Measurements from ENCODE around the gene GAS2L1. TPM values are rescaled to one million over a fixed set of nuclear protein-coding genes. Genes with fewer than 3 reads are reported as not detected.

GAS2L1 gene
- total and polyA plus RNA-seq, 2 donors (not counting 3 experiments of a cell fraction or from before 2014, with no cell fraction given): 30.5 to 44.0 TPM

DNA sequence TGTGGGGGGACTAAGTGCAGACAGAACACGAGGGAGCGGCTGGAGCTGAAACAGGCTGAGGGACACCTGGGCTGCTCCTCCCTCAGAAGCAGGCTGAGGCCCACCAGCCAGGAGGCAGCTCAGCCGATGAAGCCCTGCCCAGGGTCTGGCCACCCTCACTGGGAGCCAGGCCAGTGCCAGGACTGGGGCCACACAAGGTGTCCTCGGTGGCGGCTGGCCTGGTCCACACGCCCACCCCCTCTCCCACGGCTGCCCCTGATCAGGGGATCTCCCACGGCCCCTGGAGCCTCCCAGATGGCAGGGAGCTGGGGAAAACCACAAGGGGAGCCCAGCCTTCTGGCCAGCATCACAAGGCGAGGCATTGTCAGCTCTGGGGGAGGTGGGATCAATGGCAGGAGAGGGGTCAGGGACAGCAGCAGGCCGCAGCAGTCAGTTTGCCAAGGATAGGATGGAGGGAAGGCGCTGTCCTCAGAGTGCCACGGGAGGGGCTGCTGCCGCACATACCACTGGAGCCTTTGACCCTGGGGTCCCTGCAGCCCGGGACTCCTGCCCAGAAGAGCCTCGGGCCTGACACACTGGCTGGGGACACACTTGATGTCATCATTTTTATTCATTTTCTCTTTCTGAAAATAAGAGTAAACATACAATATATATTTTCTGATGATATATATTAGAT is 20.8 kb downstream of the GAS2L1 start:
- Histone ChIP-seq H3K9me3 (replicated peaks; ENCODE audit: control insufficient read depth, insufficient read depth, low read length) (no peaks in the 10 kb centered on the region), H3K4me1 (ENCODE audit: control insufficient read depth, extremely low read depth, insufficient read depth, low read length) (peaks cover 10% of the 10 kb centered on the region), H3K27me3 (ENCODE audit: control insufficient read depth in 2 of 2, insufficient read depth in 2 of 2, low read length in 2 of 2) (no peaks in the 10 kb centered on the region), H4K20me1 (replicated peaks; ENCODE audit: control insufficient read depth, extremely low read depth, insufficient read depth, low read length) (no peaks in the 10 kb centered on the region), H3K79me2 (ENCODE audit: control insufficient read depth, insufficient read depth, low read length) (no peaks in the 10 kb centered on the region), H3K9ac (replicated peaks; ENCODE audit: extremely low read depth, insufficient read depth, low read length) (no peak overlapping the region), H3K4me3 (replicated peaks in 1 of 3; ENCODE audit: insufficient read depth in 1 of 3, low read depth in 1 of 3, low read length in 3 of 3) (no peak overlapping the region), H3K4me2 (ENCODE audit: insufficient read depth, low read length) (no peak overlapping the region), H3K36me3 (ENCODE audit: control insufficient read depth in 2 of 2, extremely low read depth in 1 of 2, insufficient read depth in 2 of 2, low read length in 2 of 2) (peaks cover 4 to 34% of the 10 kb centered on the region in 2 experiments), H3K9me1 (replicated peaks; ENCODE audit: control insufficient read depth, extremely low read depth, insufficient read depth, low read length) (no peaks in the 10 kb centered on the region), H3K27ac (ENCODE audit: insufficient read depth, low read depth, low read length) (no peak overlapping the region), H2AFZ (ENCODE audit: low read depth, low read length) (no peak overlapping the region)
- DNase-seq (ENCODE audit: low read depth, low spot score) (no peak), FAIRE-seq (no peak)
- CTCF ChIA-PET: no interaction called here
- no peak for TF ChIP-seq FOS (IDR thresholded peaks at IDR 0.05; ENCODE audit: borderline replicate concordance, insufficient read depth, low read length)
- dilution Hi-C loops (cut with MboI; ENCODE audit: extremely low pct_ligation_motif_present, low sequenced_read_pairs): no loop called here
- intact Hi-C loops (cut with micrococcal nuclease): no loop called here
- POLR2A ChIA-PET: no interaction called here
- BruUV-seq (replicated peaks): no TSS peak

- Histone ChIP-seq H4K20me1 (replicated peaks; ENCODE audit: control insufficient read depth, extremely low read depth, insufficient read depth, low read length) (no peaks in the 10 kb centered on the region), H3K79me2 (ENCODE audit: control insufficient read depth, insufficient read depth, low read length) (no peaks in the 10 kb centered on the region), H3K4me1 (ENCODE audit: control insufficient read depth, extremely low read depth, insufficient read depth, low read length) (peaks cover 10% of the 10 kb centered on the region), H3K27me3 (ENCODE audit: control insufficient read depth in 2 of 2, insufficient read depth in 2 of 2, low read length in 2 of 2) (no peaks in the 10 kb centered on the region), H3K36me3 (ENCODE audit: control insufficient read depth in 2 of 2, extremely low read depth in 1 of 2, insufficient read depth in 2 of 2, low read length in 2 of 2) (peaks cover 4 to 41% of the 10 kb centered on the region in 2 experiments), H3K4me3 (replicated peaks in 1 of 3; ENCODE audit: insufficient read depth in 1 of 3, low read depth in 1 of 3, low read length in 3 of 3) (no peak overlapping the region), H3K4me2 (ENCODE audit: insufficient read depth, low read length) (no peak overlapping the region), H3K27ac (ENCODE audit: insufficient read depth, low read depth, low read length) (no peak overlapping the region), H3K9me1 (replicated peaks; ENCODE audit: control insufficient read depth, extremely low read depth, insufficient read depth, low read length) (no peaks in the 10 kb centered on the region), H3K9me3 (replicated peaks; ENCODE audit: control insufficient read depth, insufficient read depth, low read length) (no peaks in the 10 kb centered on the region), H3K9ac (replicated peaks; ENCODE audit: extremely low read depth, insufficient read depth, low read length) (no peak overlapping the region), H2AFZ (ENCODE audit: low read depth, low read length) (no peak overlapping the region)
- dilution Hi-C loops (cut with MboI; ENCODE audit: extremely low pct_ligation_motif_present, low sequenced_read_pairs): no loop called here
- TF ChIP-seq POLR2A (IDR thresholded peaks at IDR 0.05; ENCODE audit: low read depth, low read length) (no peak), CTCF (IDR thresholded peaks at IDR 0.05; ENCODE audit: extremely low read depth in 1 of 2, insufficient read depth in 1 of 2, low read depth in 1 of 2, low read length in 2 of 2) (peak in 1 of 2 donors; percentile 5), POLR2AphosphoS5 (IDR thresholded peaks at IDR 0.05; ENCODE audit: insufficient read depth, low read depth, low read length) (no peak), MYC (IDR thresholded peaks at IDR 0.05; ENCODE audit: low read depth, low read length) (no peak), FOS (IDR thresholded peaks at IDR 0.05; ENCODE audit: borderline replicate concordance, insufficient read depth, low read length) (no peak)
- ChIA-PET POLR2A (no interaction called here), CTCF (no interaction called here)
- BruUV-seq (replicated peaks): TSS peak; percentile 76
- FAIRE-seq: no peak
- intact Hi-C loops (cut with micrococcal nuclease): no loop called here
- DNase-seq (ENCODE audit: low read depth, low spot score): no peak
Measured at GRCh38 chr22:29328055-29328454, 21.6 kb downstream of the GAS2L1 start.
